OCI-LY1 (cell line): ENCODE measurements around the gene CYP11A1.
"Not testable (repeated sequence)": the region's sequence is repeated elsewhere in the genome, so short reads cannot be mapped to it uniquely, and the experiment has no call there.

ENCODE experiments used
- H2AFZ ChIP-seq: fragments of 200-600 bp; sonication (generic), shearing (Covaris generic); 2 replicates; pipeline ENCODE4 v1.6.0; 2014; ENCODE audit warnings: antibody characterized with exemption, mild to moderate bottlenecking, low read length
- H3F3A ChIP-seq: fragments of 200-600 bp; sonication (generic), shearing (Covaris generic); 2 replicates; pipeline ENCODE4 v1.6.0; 2014; ENCODE audit warnings: mild to moderate bottlenecking, antibody characterized with exemption, low read length, moderate library complexity; ENCODE audit not compliant: insufficient read depth
- H3K27ac ChIP-seq: fragments of 200-600 bp; sonication (generic); 2 replicates; pipeline ENCODE4 v1.5.1; 2014; ENCODE audit warnings: low read length, mixed run types, mild to moderate bottlenecking, low read depth; ENCODE audit not compliant: poor library complexity, severe bottlenecking
- H3K27me3 ChIP-seq: fragments of 200-600 bp; sonication (generic); 2 replicates; pipeline ENCODE4 v1.6.0; 2014; ENCODE audit warnings: antibody characterized with exemption, mild to moderate bottlenecking, low read length, moderate library complexity; ENCODE audit not compliant: insufficient read depth
- H3K36me3 ChIP-seq: fragments of 200-600 bp; sonication (generic); 2 replicates; pipeline ENCODE4 v1.6.1; 2014; ENCODE audit warnings: mild to moderate bottlenecking, antibody characterized with exemption, low read length, moderate library complexity, mixed read lengths; ENCODE audit not compliant: insufficient read depth
- H3K4me1 ChIP-seq: fragments of 200-600 bp; sonication (generic); 2 replicates; pipeline ENCODE4 v1.5.1; 2014; ENCODE audit warnings: mild to moderate bottlenecking, low read length, moderate library complexity; ENCODE audit not compliant: insufficient read depth, severe bottlenecking
- H3K4me2 ChIP-seq: fragments of 200-600 bp; sonication (generic), shearing (Covaris generic); 2 replicates; pipeline ENCODE4 v1.6.1; 2014; ENCODE audit warnings: low read length
- H3K4me3 ChIP-seq: fragments of 200-600 bp; sonication (generic); 2 replicates; pipeline ENCODE4 v1.5.1; 2014; ENCODE audit warnings: low read length, low read depth, mild to moderate bottlenecking, mixed read lengths; ENCODE audit not compliant: poor library complexity, severe bottlenecking
- H3K79me2 ChIP-seq: fragments of 200-600 bp; shearing (Covaris generic); 2 replicates; pipeline ENCODE4 v1.6.1; 2016; ENCODE audit warnings: mixed run types, low read length, mixed read lengths; ENCODE audit not compliant: insufficient read depth
- H3K9ac ChIP-seq: fragments of 200-600 bp; sonication (generic), shearing (Covaris generic); 2 replicates; pipeline ENCODE4 v1.6.1; 2014; ENCODE audit warnings: mild to moderate bottlenecking, low read length, mixed read lengths
- H3K9me2 ChIP-seq: fragments of 200-600 bp; sonication (generic), shearing (Covaris generic); 2 replicates; pipeline ENCODE4 v1.6.1; 2014; ENCODE audit warnings: low read depth, mild to moderate bottlenecking, low read length, mixed read lengths
- H3K9me3 ChIP-seq: fragments of 200-600 bp; shearing (Covaris generic); 2 replicates; pipeline ENCODE4 v1.6.1; 2014; ENCODE audit warnings: low read length, mixed read lengths
- H4K20me1 ChIP-seq: fragments of 200-600 bp; sonication (generic), shearing (Covaris generic); 2 replicates; pipeline ENCODE4 v1.6.0; 2016; ENCODE audit warnings: mild to moderate bottlenecking, low read length; ENCODE audit not compliant: insufficient read depth
- CTCF ChIP-seq: fragments of 200-600 bp; sonication (generic), shearing (Covaris generic); IDR thresholded peaks from 2 replicates; pipeline ENCODE4 v1.5.1; 2017; ENCODE audit warnings: mild to moderate bottlenecking, antibody characterized with exemption, low read length, moderate library complexity, mixed read lengths
- EZH2 ChIP-seq: fragments of 200-600 bp; sonication (generic), shearing (Covaris generic); IDR thresholded peaks from 2 replicates; pipeline ENCODE4 v1.8.0; 2017; ENCODE audit warnings: borderline replicate concordance, mixed run types, mild to moderate bottlenecking, antibody characterized with exemption, low read length, moderate library complexity, mixed read lengths

The CYP11A1 gene

GRCh38 chr15:74362482-74362881, 5.0 kb downstream of the CYP11A1 start:
- TF ChIP-seq EZH2 (no peak), CTCF (no peak)
- Histone ChIP-seq H3F3A (no peaks in the 10 kb centered on the region), H3K9me2 (no peaks in the 10 kb centered on the region), H3K9ac (no peak overlapping the region), H3K9me3 (no peaks in the 10 kb centered on the region), H2AFZ (no peak overlapping the region), H3K36me3 (no peaks in the 10 kb centered on the region), H3K79me2 (no peaks in the 10 kb centered on the region), H3K4me2 (no peak overlapping the region), H3K27me3 (peaks cover under 1% of the 10 kb centered on the region; the same call in 1 of the 2 replicates), H3K4me1 (no peaks in the 10 kb centered on the region), H3K27ac (no peak overlapping the region), H4K20me1 (no peaks in the 10 kb centered on the region), H3K4me3 (no peak overlapping the region)

GRCh38 chr15:74360855-74361254, 6.6 kb downstream of the CYP11A1 start:
- not testable (repeated sequence) for H2AFZ ChIP-seq, H3K79me2 ChIP-seq, H3K9me2 ChIP-seq, H3K4me2 ChIP-seq, H3F3A ChIP-seq, H3K27me3 ChIP-seq, H3K4me3 ChIP-seq, H3K36me3 ChIP-seq, H3K9ac ChIP-seq, H3K9me3 ChIP-seq, H3K27ac ChIP-seq, H3K4me1 ChIP-seq, H4K20me1 ChIP-seq

GRCh38 chr15:74359376-74359775, 8.1 kb downstream of the CYP11A1 start:
- not testable (repeated sequence) for H3K36me3 ChIP-seq, H3K79me2 ChIP-seq

GRCh38 chr15:74357514-74357913, 9.9 kb downstream of the CYP11A1 start:
- not testable (repeated sequence) for H3K9me2 ChIP-seq, H3K4me3 ChIP-seq, H3K36me3 ChIP-seq, H3K9me3 ChIP-seq, H3K9ac ChIP-seq, H3K4me1 ChIP-seq, H3K27ac ChIP-seq, H4K20me1 ChIP-seq, H3F3A ChIP-seq, H3K79me2 ChIP-seq, H2AFZ ChIP-seq, H3K4me2 ChIP-seq, H3K27me3 ChIP-seq

More at GRCh38 chr15:74359376-74359775, 8.1 kb downstream of the CYP11A1 start:
- H3K27ac ChIP-seq, H3K4me1 ChIP-seq, H3K4me3 ChIP-seq, H3K9me2 ChIP-seq, H4K20me1 ChIP-seq, H2AFZ ChIP-seq, H3K9ac ChIP-seq, H3K4me2 ChIP-seq, H3K27me3 ChIP-seq, H3K9me3 ChIP-seq, H3F3A ChIP-seq: not testable (repeated sequence)

- H3K79me2 ChIP-seq, H3K4me2 ChIP-seq: not testable (repeated sequence)
Measured at GRCh38 chr15:74356050-74356449, 11.4 kb downstream of the CYP11A1 start.

GRCh38 chr15:74353992-74354391, 13.5 kb downstream of the CYP11A1 start:
- H4K20me1 ChIP-seq, H3K9me2 ChIP-seq, H3K36me3 ChIP-seq, H3K27ac ChIP-seq, H3K4me2 ChIP-seq, H2AFZ ChIP-seq, H3K9me3 ChIP-seq, H3K79me2 ChIP-seq, H3K27me3 ChIP-seq, H3K4me3 ChIP-seq, H3K4me1 ChIP-seq, H3K9ac ChIP-seq, H3F3A ChIP-seq: not testable (repeated sequence)

More at GRCh38 chr15:74356050-74356449, 11.4 kb downstream of the CYP11A1 start:
- not testable (repeated sequence) for H2AFZ ChIP-seq, H3K4me1 ChIP-seq, H3K9ac ChIP-seq, H3K9me2 ChIP-seq, H3K27ac ChIP-seq, H4K20me1 ChIP-seq, H3K9me3 ChIP-seq, H3K36me3 ChIP-seq, H3F3A ChIP-seq, H3K27me3 ChIP-seq, H3K4me3 ChIP-seq
